DND-41 (cell line): ENCODE results near the gene RGCC.

ENCODE experiments used
- ATAC-seq: fragments of 200-7000 bp; cut with Tn5 transposase; 3 replicates; pipeline ENCODE4 v1.9.1; 2021; ENCODE audit warnings: low read depth; ENCODE audit not compliant: insufficient read depth
- DNase-seq: peaks from one replicate; pipeline ENCODE4 v3.0.0-alpha.2; 2020
- H2AFZ ChIP-seq: 2 replicates; pipeline ENCODE4 v1.6.0; 2012; ENCODE audit warnings: low read depth, low read length
- H3K27ac ChIP-seq: 2 replicates; pipeline ENCODE4 v1.5.1; 2012; ENCODE audit warnings: low read length, inconsistent platforms
- H3K27me3 ChIP-seq: fragments of 200-600 bp; sonication (generic); 2 replicates; pipeline ENCODE4 v1.6.0; 2012; ENCODE audit warnings: low read length, mild to moderate bottlenecking, inconsistent platforms; ENCODE audit not compliant: insufficient read depth, poor library complexity
- H3K36me3 ChIP-seq: 2 replicates; pipeline ENCODE4 v1.5.1; 2012; ENCODE audit warnings: low read length, inconsistent platforms; ENCODE audit not compliant: insufficient read depth
- H3K4me1 ChIP-seq: 2 replicates; pipeline ENCODE4 v1.5.1; 2012; ENCODE audit warnings: mild to moderate bottlenecking, low read length; ENCODE audit not compliant: insufficient read depth
- H3K4me2 ChIP-seq: 2 replicates; pipeline ENCODE4 v1.6.0; 2012; ENCODE audit warnings: mild to moderate bottlenecking, moderate library complexity, low read length, inconsistent platforms; ENCODE audit not compliant: insufficient read depth
- H3K4me3 ChIP-seq, 2 experiments: fragments of 200-600 bp in 1 of 2; shearing (Covaris generic) in 1 of 2; 2 replicates each; pipeline ENCODE4 v1.5.1; 2012 to 2016; ENCODE audit warnings: inconsistent platforms in 2 of 2, low read length in 2 of 2, mild to moderate bottlenecking in 2 of 2, low read depth in 1 of 2, moderate library complexity in 1 of 2
- H3K79me2 ChIP-seq: 2 replicates; pipeline ENCODE4 v1.6.0; 2012; ENCODE audit warnings: low read length, inconsistent platforms; ENCODE audit not compliant: insufficient read depth
- H3K9ac ChIP-seq: 2 replicates; pipeline ENCODE4 v1.6.0; 2012; ENCODE audit warnings: low read depth, mild to moderate bottlenecking, inconsistent platforms, low read length, moderate library complexity
- H3K9me3 ChIP-seq: 2 replicates; pipeline ENCODE4 v1.5.1; 2012; ENCODE audit warnings: low read length, moderate library complexity, mild to moderate bottlenecking, inconsistent platforms; ENCODE audit not compliant: insufficient read depth, severe bottlenecking
- H4K20me1 ChIP-seq: 2 replicates; pipeline ENCODE4 v1.6.0; 2012; ENCODE audit warnings: low read length; ENCODE audit not compliant: insufficient read depth
- CTCF ChIP-seq: IDR thresholded peaks from 2 replicates; pipeline ENCODE4 v1.5.1; 2012; ENCODE audit warnings: borderline replicate concordance, low read length, moderate library complexity, mild to moderate bottlenecking; ENCODE audit not compliant: poor library complexity, severe bottlenecking; ENCODE audit errors: extremely low read depth
- EZH2 ChIP-seq: IDR thresholded peaks from 3 replicates; pipeline ENCODE4 v1.6.1; 2012; ENCODE audit warnings: borderline replicate concordance, low read depth, mild to moderate bottlenecking, moderate library complexity, low read length, inconsistent platforms; ENCODE audit not compliant: severe bottlenecking

RGCC gene

DNA sequence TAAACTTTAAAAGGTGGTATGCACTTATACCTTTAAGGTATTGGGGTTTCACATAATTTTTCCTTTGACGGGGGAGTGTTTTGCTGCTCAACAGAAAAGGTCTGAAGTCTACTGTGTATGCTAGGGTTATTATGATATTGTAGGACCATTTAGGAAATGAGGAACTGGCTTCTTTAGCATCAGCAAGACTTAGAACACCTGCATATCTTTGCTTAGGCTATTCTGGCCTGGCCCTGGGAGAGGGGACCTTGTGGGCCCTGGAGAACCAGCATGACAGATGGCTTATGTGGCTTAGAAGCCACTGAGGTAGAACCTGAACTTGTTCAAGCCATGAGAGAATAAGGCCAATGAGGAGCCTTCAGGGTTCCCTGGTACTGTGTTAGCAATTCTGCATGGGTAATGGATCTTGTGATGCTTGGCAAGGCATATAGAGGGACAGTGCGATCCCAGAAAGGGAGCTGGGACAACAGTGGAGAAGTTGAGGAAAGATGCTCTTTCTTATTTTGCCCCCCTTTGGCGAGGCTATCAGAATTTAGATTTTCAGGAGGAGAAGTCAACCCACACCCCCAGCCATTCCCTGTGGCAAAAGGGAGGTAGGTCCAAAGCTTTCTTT lies 4.3 kb downstream of the RGCC start:
- Histone ChIP-seq H3K4me2 (no peak overlapping the region), H3K9ac (no peak overlapping the region), H4K20me1 (no peaks in the 10 kb centered on the region), H3K4me1 (peaks cover 40% of the 10 kb centered on the region), H3K27me3 (no peaks in the 10 kb centered on the region), H3K4me3 (no peak overlapping the region), H3K27ac (no peak overlapping the region), H3K79me2 (no peaks in the 10 kb centered on the region), H3K9me3 (no peaks in the 10 kb centered on the region), H3K36me3 (no peaks in the 10 kb centered on the region), H2AFZ (no peak overlapping the region)
- no peak for DNase-seq
- TF ChIP-seq EZH2 (no peak), CTCF (no peak)
- ATAC-seq, result no peak

- H3K27me3 ChIP-seq, result no peaks in the 10 kb centered on the region
- H4K20me1 ChIP-seq, result no peaks in the 10 kb centered on the region
- no peaks in the 10 kb centered on the region for H3K9me3 ChIP-seq
- H3K4me2 ChIP-seq, result no peak overlapping the region
- H3K79me2 ChIP-seq, result no peaks in the 10 kb centered on the region
- ATAC-seq (no peak), DNase-seq (no peak)
- no peak overlapping the region for H3K4me3 ChIP-seq
- TF ChIP-seq CTCF (no peak), EZH2 (no peak)
- no peak overlapping the region for H3K27ac ChIP-seq
- H3K36me3 ChIP-seq, result no peaks in the 10 kb centered on the region
- peaks cover 46% of the 10 kb centered on the region for H3K4me1 ChIP-seq
- H2AFZ ChIP-seq, result no peak overlapping the region
- no peak overlapping the region for H3K9ac ChIP-seq
Observed at GRCh38 chr13:41462427-41462826, 5.1 kb downstream of the RGCC start.

DNA sequence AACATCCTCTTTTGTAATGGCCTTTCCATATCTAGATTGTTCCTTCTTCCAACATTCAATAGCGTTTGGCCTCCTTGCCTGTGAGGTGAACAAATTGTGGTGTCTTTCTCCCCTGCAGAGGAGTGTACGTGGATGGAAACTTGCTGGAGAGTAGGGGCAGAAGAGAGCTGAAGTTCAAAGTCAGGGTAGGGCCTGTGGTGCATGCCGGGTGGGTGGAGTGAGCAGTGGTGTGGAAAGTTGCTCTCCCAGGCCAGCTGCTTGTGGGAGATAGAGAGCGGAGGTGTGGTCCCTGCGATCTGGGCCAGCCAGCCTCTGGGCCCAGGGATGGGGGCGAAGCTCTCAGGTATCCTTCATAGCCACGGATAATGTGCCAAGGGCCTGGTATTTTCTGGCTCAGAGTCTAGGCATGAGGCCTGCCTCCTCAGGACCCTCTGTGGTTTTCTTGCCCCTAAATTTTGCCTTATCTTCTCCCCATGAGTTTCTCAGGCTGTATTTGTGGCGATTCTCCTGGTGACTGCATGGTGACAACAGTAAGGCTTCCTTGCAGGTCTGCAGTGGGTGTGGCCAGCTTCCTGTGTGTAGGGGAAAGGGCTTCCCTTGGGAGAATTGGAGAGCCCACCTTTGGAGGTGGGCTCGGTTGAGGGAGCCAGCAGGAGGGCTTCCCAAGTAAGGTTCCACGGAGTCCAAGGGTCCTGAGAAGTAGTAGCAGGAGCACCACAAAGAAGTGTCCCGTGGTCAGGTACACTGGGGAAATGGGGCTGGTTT lies 6.7 kb downstream of the RGCC start:
- no peaks in the 10 kb centered on the region for H4K20me1 ChIP-seq
- DNase-seq, result no peak
- no peaks in the 10 kb centered on the region for H3K36me3 ChIP-seq
- H3K9ac ChIP-seq, result peak overlapping the region; percentile 54; the same call in 1 of the 2 replicates
- peak overlapping the region; percentile 98 for H3K27ac ChIP-seq
- peak overlapping the region; percentile 51 for H2AFZ ChIP-seq
- H3K4me3 ChIP-seq, result no peak overlapping the region
- H3K4me2 ChIP-seq, result no peak overlapping the region
- ATAC-seq, result no peak
- H3K79me2 ChIP-seq, result no peaks in the 10 kb centered on the region
- TF ChIP-seq EZH2 (no peak), CTCF (no peak)
- H3K27me3 ChIP-seq, result no peaks in the 10 kb centered on the region
- peaks cover 46% of the 10 kb centered on the region for H3K4me1 ChIP-seq
- H3K9me3 ChIP-seq, result no peaks in the 10 kb centered on the region
